HT-29 (cell line): Measurements from ENCODE around the gene ADCYAP1. TPM values are rescaled to one million over a fixed set of nuclear protein-coding genes. Genes with fewer than 3 reads are reported as not detected.
"Not testable (repeated sequence)": the region's sequence is repeated elsewhere in the genome, so short reads cannot be mapped to it uniquely, and the experiment has no call there.

ENCODE experiments used
- DNase-seq: peaks from one replicate; pipeline ENCODE4 v3.0.0-alpha.2; 2015; ENCODE audit warnings: low spot score
- total RNA-seq: library from RNA; depleted of rRNA; stranded (reverse); fragments of >200 nt; shearing (Covaris generic); gene quantifications from 2 replicates; pipeline ENCODE4 v1.2.3, GENCODE V29; 2014; rRNA removed

The ADCYAP1 gene
- total RNA-seq = not detected in 2 replicates

DNA sequence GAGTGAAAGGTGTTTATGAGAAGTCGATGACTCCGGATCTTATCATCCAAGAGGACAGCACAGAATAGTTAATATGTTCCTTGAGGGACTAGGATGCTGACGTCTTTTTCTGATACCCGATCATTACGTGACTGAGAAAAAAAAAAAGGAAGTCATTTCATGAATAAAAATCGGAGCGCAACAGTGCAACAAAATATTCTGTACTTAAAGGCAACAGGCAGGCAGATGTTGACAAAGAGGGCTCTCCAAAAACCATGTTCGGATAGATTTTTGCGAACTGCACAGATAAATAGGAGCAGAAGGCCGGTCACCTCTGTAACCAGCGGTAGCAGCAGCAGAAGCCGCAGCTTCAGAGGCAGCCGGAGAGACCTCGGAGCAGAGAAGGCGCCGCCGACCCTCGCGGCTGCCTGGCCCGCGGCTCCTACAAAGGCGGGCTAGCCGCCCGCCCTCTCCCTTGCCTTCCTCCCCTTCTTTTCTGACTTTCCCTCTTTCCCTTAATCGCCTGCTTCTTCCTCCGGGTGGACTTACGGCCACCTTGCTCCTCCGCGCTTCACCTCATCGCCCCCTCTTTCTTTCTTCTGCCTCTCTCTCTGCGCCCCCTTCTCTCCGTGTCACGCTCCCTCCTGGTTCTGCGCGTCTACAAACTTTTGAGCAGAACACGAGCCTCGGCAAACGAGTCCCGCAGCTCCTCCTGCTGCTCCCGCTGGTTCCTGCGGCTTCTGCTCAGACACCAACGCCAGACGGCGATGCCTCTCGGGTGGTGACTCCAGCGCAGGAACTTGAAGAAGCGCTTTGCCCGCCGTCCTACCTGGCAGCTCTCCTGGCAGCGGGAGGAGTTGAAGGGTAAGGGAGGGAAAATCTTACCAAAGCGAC is at the start of gene ADCYAP1:
Gene ADCYAP1, plus strand, starts transcription at position 654 of the 873 bp plus-strand sequence. CDS start 516 bp downstream, outside the sequence.
- no peak for DNase-seq

DNA sequence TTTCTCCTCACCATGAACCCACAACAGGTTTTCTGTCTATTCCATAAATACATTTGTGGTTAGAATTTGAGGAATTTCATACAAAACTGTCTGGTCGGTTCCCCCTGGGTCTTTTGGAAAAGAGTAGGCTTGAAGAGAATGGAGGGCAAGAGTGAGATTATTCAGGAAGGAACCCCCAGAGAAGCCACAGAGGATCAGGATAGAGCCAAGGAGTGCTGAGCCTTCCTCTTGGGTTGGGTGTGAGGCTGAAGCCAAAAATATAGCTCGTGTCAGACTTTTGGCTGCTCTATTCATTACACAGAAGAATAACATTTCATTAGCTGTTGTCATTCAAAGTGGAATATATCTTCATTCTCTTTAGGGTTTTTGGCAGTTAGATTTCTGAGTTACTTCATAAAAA is 46.7 kb upstream of the ADCYAP1 start:
- no peak for DNase-seq

DNA sequence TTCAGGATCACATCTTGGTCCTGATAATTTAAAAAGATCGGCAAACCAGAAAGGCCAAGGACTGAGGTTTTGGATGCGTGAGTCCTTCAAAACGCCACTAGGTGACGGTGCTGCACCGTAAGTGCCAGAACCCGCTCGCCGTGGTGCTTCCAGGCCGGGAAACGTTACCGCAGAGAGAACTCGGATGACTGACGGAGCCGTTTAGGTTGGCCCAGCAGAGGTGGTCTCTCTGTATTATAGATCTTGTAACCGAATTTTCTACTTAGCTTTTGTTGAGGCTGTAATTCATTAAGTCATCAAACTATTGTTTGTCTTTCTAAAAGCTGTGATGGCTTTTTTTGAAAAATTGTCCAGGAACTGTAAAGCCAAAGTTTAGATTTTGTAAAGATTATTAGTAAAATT is 39.8 kb upstream of the ADCYAP1 start:
- DNase-seq = peak; percentile 89

DNA sequence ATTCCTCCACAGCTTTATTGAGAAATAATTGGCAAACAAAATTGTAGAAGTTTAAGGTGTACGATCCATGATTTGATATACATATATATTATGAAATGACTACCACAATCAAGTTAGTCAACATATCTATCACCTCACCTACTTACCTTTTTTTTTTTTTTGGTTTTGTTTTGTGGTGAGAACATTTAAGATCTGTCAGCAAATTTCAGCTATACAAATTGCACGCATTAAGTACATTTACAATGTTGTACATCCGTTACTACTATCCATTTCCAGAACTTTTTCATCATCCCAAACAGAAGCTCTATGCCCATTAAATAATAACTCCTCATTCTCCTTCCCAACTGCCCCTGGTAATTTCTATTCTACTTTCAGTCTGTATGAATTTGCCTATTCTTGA is 37.4 kb upstream of the ADCYAP1 start:
- DNase-seq = no peak

DNA sequence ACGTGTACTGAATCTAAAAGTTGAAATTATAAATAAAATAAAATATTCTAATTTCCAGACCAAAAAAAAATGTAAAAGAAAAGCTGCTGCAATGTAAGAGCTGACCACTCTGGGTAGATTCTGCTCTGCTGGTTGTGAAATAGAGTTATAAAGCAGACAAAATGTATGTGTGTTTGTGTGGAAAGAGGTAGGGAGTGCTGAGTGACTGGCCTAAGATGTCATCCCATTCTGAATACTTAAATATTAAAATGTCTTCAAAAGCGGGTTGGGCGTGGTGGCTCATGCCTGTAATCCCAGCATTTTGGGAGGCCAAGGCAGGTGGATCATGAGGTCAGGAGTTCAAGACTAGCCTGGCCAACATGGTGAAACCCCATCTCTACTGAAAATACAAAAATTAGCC is 31.2 kb upstream of the ADCYAP1 start:
- DNase-seq = not testable (repeated sequence)

DNA sequence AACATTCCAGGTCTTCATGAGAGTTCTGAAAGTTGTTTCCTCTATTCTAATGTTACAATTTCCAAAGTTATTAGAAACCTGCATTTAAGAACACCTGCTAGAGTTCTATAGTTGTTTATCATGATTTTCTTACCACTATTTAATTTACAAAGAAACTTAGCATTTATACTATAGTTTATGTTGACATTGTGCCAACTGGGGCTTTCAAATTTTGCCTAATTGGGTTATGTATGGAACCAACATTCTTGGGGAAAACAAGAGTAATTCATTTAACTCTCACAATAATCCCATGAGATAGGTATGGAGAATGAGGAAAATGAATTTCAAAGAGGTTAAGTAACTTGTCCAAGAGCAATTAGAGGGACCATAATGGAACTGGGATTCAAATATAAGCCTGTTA is 28.8 kb upstream of the ADCYAP1 start:
- DNase-seq = no peak

DNA sequence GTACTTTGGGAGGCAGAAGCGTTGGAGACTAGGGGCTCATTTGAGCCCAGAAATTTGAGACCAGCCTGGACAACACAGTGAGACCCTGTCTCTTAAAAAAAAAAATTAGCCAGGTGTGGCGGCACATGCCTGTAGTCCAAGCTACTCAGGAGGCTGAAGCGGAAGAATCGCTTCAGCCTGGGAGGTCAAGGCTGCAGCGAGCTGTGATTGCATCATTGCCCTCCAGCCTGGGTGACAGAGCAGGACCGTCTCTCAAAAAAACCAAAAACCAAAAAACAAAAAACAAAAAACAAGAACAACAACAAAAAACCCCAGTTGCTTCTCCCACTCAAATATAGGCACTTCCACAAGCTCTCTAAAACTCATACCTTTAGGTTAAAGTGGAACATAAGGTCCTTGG is 27.4 kb upstream of the ADCYAP1 start:
- DNase-seq = no peak

DNA sequence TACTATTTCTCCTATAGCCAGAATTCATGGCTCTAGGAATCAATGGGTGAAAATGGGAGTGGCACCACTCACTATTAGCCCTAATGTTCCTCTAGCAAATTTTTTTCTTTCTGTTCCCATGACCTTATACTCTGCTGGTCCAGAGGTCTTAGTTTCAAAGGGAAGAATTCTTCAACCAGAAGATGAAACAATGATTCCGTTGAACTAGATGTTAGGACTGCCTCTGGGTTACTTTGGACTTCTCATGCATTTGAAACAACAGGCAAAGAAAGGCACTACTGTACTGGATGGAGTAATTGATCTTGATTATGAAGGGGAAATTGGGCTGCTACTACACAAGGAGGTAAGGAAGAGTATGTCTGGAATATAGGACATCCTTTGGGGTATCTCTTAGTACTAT is 18.6 kb upstream of the ADCYAP1 start:
- no peak for DNase-seq

DNA sequence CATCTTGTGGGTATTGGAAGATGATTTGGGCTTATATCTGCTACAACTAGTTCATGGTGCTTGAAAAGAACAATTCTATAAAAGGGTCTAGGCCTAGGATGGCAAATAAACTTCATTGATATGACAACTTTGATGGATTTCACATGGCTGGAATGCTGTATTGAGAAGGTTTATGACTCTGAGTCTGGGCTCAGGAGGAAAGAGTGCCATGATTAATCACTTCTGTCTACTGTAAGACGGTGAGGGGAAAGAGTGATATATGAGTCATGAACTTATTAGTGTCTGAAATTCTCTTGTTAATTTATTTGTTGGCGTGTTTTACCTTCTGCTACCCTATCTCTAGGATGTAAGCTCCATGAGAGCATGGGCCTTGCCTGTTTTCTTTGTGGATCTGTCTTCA is 17.0 kb upstream of the ADCYAP1 start:
- DNase-seq = no peak

DNA sequence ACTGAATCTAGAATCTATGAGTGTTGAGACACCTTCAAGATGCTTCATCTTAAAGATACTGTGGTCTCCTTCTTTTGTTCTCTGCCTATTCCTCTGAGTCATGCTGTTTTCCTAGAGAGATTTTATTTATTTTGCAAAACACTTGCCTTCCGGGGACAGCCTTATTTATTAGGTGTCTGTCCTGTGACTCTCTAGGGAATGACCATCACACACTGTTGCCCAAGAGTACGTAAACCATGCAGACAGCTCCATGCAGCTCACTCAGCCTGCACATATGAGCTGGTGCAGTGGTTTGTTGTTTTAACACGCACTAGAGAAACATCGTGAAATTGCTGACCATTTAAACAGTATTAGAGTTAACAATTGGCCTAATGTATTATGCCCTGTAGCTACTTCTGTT is 12.4 kb upstream of the ADCYAP1 start:
- no peak for DNase-seq

DNA sequence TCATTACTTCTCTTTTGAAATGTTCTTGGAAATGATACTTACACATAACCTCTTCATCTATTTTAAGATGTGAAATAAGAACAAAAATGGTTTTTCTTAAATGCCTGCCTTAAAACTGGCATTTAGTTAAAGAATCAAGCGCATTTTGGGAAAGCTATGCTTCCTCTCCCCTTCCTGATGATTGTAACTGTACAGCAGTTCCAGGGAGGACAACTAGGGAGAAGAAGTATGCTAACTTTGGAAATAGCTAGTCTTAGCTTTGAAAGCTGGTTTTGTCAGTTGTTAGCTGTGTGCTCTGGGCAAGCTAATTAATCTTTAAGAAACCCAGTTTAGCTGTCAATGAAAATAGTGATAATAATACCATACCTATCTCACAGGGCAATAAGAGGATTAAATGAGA is 8.4 kb upstream of the ADCYAP1 start:
- no peak for DNase-seq

DNA sequence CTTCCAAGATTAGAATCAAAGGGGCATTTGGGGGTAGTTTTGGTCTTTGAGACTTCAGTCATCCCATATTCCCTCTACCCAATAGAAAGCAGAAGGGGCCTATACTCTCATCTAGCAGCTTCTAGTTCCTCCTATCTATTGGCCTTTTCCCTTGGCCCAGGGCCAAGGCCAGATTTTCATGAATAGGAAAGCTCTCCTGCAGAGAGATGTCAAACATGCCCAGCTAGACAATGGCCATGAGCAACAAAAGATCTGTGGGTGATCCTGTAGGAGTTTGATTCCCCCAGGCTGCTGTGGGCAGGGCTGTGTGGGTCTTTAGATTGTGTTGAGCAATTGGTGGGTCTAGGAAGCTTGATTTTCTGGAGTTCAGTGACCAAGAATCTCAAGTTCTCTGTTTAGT is 2.9 kb upstream of the ADCYAP1 start:
- no peak for DNase-seq

DNA sequence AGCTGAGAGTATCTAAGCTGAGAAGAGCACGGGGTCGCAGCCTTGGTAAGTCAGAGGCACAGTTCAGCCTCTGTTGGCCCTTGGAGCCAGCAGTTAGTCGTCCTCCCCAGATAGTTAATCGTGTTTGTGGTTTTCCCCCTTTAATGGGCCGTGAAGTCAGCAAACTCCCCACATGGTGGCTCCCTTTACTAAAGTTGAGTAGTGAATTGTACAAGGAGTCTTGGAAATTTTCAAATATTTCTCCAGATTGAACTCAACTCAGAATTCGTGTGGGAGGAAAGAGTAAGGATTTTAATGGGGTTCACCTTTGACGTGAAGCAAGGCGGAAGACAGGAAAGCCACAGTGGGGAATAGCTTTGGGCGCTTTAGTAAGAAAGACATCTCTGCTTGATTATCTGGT is 2.4 kb upstream of the ADCYAP1 start:
- peak; percentile 25 for DNase-seq

DNA sequence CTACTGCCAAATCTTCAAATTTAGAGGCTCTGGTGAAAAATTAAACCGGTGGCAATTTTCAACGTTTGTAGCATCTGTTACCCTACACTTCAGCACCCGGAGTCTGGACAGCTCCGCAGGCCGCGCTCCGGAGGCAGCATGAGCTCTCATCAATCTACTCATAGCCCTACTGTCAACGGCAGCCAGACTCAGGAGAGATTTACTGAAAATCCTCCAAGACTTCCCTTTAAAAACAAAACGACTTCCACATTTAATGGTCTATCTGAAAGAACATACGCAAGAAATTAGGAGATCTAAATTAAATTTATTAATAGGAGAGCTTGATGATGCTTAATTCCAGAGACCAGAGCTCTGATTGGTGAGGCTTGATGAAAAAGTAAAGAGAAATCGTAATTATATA is 970 bp upstream of the ADCYAP1 start:
- peak; percentile 23 for DNase-seq

DNA sequence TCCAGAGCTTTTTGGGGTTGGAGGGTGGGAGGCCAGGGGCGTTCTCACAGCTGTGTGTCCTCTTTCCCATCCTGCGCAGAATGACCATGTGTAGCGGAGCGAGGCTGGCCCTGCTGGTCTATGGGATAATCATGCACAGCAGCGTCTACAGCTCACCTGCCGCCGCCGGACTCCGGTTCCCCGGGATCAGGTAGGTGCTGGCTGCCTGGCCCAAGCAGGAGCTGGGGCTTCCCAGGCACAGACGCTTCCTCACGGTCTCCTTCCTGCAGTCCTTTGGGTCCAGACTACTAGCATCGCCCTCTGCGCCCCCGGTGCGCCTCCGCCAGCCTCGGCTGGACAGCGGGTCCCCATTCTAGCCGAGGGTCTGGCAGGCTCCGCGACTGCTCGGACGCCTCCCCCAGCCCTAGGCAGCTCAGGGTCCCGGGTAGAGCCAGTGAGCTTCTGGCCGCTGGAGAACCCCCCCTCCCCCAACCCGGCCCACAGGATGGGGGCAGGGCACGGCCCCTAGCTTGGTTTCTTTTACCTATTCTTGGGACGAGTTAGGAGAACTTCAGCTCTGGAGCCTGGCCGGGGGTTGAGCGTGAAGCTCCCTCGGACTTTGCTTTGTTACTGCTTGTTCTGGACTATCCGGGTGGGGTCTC is 756 bp downstream of the ADCYAP1 start:
- DNase-seq = no peak

DNA sequence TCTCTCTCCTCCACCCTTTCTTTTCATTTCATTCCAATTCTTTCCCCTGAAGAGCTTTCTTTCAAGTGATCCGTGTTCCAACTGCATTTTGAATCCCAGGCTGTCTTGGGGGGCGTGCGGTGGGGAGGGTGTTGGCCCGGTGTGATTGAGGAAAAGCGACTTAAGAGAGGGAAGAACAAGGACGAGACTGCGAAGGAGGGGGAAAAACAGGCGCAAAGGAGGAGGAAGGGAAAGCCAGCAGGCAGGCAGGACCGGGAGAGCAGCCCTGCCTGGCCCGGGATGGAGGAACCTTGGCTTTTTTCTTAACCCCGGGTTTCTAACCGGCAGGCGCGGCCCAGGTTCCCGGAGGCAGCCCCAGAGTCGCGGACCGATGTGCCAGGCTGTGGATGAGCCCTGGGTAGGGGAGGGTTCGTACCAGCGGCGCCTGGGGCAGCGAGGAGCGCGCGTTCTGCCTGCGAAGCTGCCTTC is 1.3 kb downstream of the ADCYAP1 start:
- no peak for DNase-seq

DNA sequence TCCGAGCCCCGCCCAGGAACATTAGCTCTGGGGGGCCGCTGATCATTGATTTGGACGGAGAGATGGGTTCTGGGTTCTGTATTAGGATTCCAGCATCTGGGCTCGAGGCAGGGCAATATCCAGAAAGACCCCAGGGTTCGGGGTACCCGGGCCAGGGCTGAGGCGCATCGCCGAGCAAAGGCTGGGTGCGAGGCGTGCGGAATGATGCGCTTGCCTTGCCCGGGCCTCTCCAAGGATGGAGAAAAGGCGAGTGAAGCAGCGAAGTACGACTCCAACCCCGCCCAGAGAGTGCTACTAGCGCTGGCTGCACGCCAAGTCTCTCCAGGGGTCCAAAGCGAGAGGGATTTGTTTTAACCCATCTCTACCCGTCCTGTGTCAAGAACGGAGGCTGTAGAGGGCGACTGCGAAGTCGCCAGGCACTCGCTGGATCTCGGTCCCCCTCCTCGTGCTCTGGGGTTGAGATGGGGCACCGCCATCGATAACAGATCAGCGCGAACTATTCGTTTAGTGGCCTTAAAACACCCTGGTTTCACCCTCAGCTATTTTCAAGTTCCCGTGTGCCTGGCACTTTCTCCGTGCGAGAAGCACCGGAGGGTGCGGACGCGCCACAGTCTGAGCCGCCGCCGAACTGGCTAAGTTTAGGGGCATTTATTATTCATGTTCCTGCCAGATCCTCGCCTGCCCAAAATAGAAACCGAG is 1.9 kb downstream of the ADCYAP1 start:
- no peak for DNase-seq

DNA sequence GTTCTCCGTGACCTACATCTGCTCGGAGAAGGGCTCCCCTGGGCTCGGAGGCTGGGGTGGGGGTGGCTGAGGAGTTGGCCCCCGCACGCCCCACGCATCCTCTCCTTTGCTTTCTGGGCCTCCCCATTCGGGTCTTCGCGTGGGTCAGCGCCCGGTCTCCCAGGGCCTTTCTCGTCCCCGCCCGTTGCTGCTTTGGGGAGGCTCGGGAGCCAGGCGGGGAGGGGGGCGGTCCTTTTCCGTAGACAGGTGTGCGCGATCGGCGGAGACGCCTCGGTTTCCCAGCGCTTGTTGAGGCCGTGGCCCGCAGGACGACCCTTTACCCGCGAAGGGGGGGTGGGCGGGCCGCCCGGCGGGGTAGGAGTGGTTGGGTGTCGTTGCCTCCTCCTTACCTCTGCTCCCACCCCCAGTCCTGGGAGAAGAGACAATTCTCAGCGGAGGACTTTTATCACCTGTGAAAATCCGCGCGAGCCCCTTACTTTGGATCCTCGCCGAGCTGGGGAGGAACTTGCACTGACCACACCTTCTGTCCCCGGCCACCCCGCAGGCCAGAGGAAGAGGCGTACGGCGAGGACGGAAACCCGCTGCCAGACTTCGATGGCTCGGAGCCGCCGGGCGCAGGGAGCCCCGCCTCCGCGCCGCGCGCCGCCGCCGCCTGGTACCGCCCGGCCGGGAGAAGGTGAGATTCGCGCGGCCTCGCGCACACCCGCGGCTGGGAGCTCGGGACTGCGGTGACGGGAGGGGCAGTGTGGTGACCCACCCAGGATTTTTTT is 2.6 kb downstream of the ADCYAP1 start:
- no peak for DNase-seq

DNA sequence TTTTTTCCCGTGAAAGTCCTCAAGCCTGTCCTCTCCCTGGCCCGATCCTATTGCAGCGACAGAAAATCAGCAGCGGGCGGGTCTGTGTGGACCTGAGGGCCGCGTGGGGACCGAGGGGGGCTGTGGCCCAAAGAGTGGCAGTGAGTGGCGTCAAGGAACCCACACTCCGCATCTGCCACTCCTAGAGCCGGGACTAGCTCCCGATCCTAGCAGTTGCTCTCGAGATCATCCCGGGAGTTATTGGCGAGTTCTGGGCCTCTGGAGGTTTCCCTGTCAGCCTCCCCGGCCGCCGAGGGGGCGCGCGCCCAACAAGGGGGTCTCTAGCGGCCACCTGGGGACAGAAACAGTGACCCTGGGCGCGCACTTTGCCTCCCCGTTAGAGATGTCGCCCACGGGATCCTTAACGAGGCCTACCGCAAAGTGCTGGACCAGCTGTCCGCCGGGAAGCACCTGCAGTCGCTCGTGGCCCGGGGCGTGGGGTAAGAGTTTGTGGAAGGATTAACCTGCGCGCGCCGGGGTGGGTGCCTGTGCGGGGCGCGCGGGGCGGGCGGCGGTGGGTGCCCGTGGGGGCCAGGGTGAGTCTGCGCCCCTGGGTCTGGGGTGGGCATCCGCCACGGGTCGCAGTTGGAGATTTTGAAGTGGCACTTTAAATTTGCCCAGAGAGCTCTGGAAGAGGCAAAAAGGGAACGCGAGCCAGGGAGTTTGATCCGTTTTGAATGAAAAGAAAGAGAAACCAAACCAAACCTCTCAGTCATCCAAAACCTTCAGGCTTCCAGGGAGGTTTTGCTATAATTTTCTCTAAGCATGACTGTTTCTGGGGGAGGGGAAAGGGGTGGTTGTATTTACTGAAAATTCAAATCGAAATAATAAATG is 3.5 kb downstream of the ADCYAP1 start:
- no peak for DNase-seq
